ENCODE measurements around the gene ERCC6L. TPM values are rescaled to one million over a fixed set of nuclear protein-coding genes. Genes with fewer than 3 reads are reported as not detected.
A peak's percentile ranks its signal among the peaks of the same experiment; 100 is the strongest.

Gene ERCC6L
- polyA plus RNA-seq, 1 donor (not counting 4 experiments of a cell fraction or from before 2014, with no cell fraction given) = 4.1 TPM

GRCh38 chrX:72240976-72241375, 2.1 kb upstream of the ERCC6L start:
- no peak for DNase-seq (ENCODE audit: low read depth, low spot score)
- TF ChIP-seq CTCF (optimal IDR thresholded peaks at IDR 0.05 in 1 of 3, IDR thresholded peaks at IDR 0.05 in 1 of 3, conservative IDR thresholded peaks at IDR 0.05 in 1 of 3; ENCODE audit: extremely low read depth in 1 of 3, insufficient read depth in 2 of 3, low read length in 3 of 3) (no peak), EZH2 (IDR thresholded peaks at IDR 0.05; ENCODE audit: low read length) (no peak)
- dilution Hi-C loops (cut with MboI; ENCODE audit: extremely low pct_ligation_motif_present, low sequenced_read_pairs) = no loop called here
- Histone ChIP-seq H3K4me3 (ENCODE audit: control insufficient read depth in 2 of 3, extremely low read depth in 1 of 3, insufficient read depth in 2 of 3, low read depth in 1 of 3, low read length in 3 of 3) (no peak overlapping the region), H3K9me1 (ENCODE audit: control insufficient read depth, extremely low read depth, insufficient read depth, low read length) (no peaks in the 10 kb centered on the region), H3K4me2 (ENCODE audit: control insufficient read depth, extremely low read depth, insufficient read depth, low read depth, low read length) (no peak overlapping the region), H3K27ac (ENCODE audit: control insufficient read depth, insufficient read depth, low read length) (no peak overlapping the region), H4K20me1 (ENCODE audit: control insufficient read depth, extremely low read depth, insufficient read depth, low read length) (no peaks in the 10 kb centered on the region), H3K9ac (ENCODE audit: control insufficient read depth, extremely low read depth, insufficient read depth, low read length) (no peak overlapping the region), H3K27me3 (ENCODE audit: control insufficient read depth, extremely low read depth, insufficient read depth, low read length) (no peaks in the 10 kb centered on the region), H3K9me3 (ENCODE audit: control insufficient read depth, low read depth, low read length) (no peaks in the 10 kb centered on the region), H2AFZ (ENCODE audit: control insufficient read depth, low read length) (no peak overlapping the region), H3K36me3 (ENCODE audit: control insufficient read depth in 2 of 2, extremely low read depth in 1 of 2, insufficient read depth in 2 of 2, low read length in 2 of 2) (no peaks in the 10 kb centered on the region), H3K79me2 (ENCODE audit: control insufficient read depth, insufficient read depth, low read length) (peaks cover 12% of the 10 kb centered on the region), H3K4me1 (ENCODE audit: control insufficient read depth, extremely low read depth, insufficient read depth, low read length) (peaks cover 5% of the 10 kb centered on the region)
- no peak for FAIRE-seq

GRCh38 chrX:72238183-72238582, 644 bp downstream of the ERCC6L start:
- Histone ChIP-seq H2AFZ (ENCODE audit: control insufficient read depth, low read length) (peak overlapping the region; percentile 67), H3K79me2 (ENCODE audit: control insufficient read depth, insufficient read depth, low read length) (peaks cover 14% of the 10 kb centered on the region), H3K9me3 (ENCODE audit: control insufficient read depth, low read depth, low read length) (no peaks in the 10 kb centered on the region), H3K9ac (ENCODE audit: control insufficient read depth, extremely low read depth, insufficient read depth, low read length) (peak overlapping the region; percentile 63), H4K20me1 (ENCODE audit: control insufficient read depth, extremely low read depth, insufficient read depth, low read length) (no peaks in the 10 kb centered on the region), H3K27ac (ENCODE audit: control insufficient read depth, insufficient read depth, low read length) (peak overlapping the region; percentile 47), H3K36me3 (ENCODE audit: control insufficient read depth in 2 of 2, extremely low read depth in 1 of 2, insufficient read depth in 2 of 2, low read length in 2 of 2) (no peaks in the 10 kb centered on the region), H3K4me2 (ENCODE audit: control insufficient read depth, extremely low read depth, insufficient read depth, low read depth, low read length) (peak overlapping the region; percentile 75), H3K4me1 (ENCODE audit: control insufficient read depth, extremely low read depth, insufficient read depth, low read length) (peaks cover 5% of the 10 kb centered on the region), H3K27me3 (ENCODE audit: control insufficient read depth, extremely low read depth, insufficient read depth, low read length) (no peaks in the 10 kb centered on the region), H3K9me1 (ENCODE audit: control insufficient read depth, extremely low read depth, insufficient read depth, low read length) (no peaks in the 10 kb centered on the region), H3K4me3 (ENCODE audit: control insufficient read depth in 2 of 3, extremely low read depth in 1 of 3, insufficient read depth in 2 of 3, low read depth in 1 of 3, low read length in 3 of 3) (peak overlapping the region; percentile 31 to 78 (median 77))
- FAIRE-seq (no peak), DNase-seq (ENCODE audit: low read depth, low spot score) (no peak)
- dilution Hi-C loops (cut with MboI; ENCODE audit: extremely low pct_ligation_motif_present, low sequenced_read_pairs) = no loop called here
- TF ChIP-seq EZH2 (IDR thresholded peaks at IDR 0.05; ENCODE audit: low read length) (no peak), CTCF (optimal IDR thresholded peaks at IDR 0.05 in 1 of 3, IDR thresholded peaks at IDR 0.05 in 1 of 3, conservative IDR thresholded peaks at IDR 0.05 in 1 of 3; ENCODE audit: extremely low read depth in 1 of 3, insufficient read depth in 2 of 3, low read length in 3 of 3) (no peak)

Data from keratinocyte (primary cell).